HG03432 (cell line): Measurements from ENCODE around the gene PAQR4.

Experiments
- ATAC-seq: cut with Tn5 transposase; IDR thresholded peaks from one replicate; pipeline ENCODE4 v1.9.1; 2021; ENCODE audit warnings: mild to moderate bottlenecking, moderate library complexity; ENCODE audit not compliant: unreplicated experiment

Gene PAQR4

GRCh38 chr16:2964475-2965336, 4.4 kb upstream of the PAQR4 start:
- ATAC-seq = no peak

- ATAC-seq = no peak
These were observed 2.9 kb upstream of the PAQR4 start for GRCh38 chr16:2966043-2966807.

GRCh38 chr16:2966808-2967191, 2.3 kb upstream of the PAQR4 start:
- no peak for ATAC-seq

- ATAC-seq = no peak
These were observed 1.9 kb upstream of the PAQR4 start for GRCh38 chr16:2967211-2967631.

- no peak for ATAC-seq
These were observed 1.4 kb upstream of the PAQR4 start for GRCh38 chr16:2967721-2968161.

DNA sequence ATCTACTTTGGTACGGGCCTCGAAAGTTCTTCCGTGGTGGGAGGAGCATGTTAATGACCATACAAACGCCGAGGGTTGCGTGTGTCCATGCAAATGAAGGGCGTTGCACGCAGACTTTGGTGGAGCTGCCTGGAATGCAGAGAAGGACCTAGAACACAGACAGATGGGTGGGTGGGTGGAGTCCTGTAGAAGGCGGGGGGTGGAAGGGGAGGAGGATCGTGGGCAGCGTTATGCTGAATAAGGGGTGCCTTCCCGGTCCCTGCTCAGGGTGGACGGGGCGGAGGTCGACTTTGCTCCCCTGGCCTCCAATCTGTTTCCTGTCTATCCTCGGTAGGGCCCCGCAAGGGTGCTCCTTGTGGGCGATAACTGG, 795 bp upstream of the PAQR4 start:
- no peak for ATAC-seq

DNA sequence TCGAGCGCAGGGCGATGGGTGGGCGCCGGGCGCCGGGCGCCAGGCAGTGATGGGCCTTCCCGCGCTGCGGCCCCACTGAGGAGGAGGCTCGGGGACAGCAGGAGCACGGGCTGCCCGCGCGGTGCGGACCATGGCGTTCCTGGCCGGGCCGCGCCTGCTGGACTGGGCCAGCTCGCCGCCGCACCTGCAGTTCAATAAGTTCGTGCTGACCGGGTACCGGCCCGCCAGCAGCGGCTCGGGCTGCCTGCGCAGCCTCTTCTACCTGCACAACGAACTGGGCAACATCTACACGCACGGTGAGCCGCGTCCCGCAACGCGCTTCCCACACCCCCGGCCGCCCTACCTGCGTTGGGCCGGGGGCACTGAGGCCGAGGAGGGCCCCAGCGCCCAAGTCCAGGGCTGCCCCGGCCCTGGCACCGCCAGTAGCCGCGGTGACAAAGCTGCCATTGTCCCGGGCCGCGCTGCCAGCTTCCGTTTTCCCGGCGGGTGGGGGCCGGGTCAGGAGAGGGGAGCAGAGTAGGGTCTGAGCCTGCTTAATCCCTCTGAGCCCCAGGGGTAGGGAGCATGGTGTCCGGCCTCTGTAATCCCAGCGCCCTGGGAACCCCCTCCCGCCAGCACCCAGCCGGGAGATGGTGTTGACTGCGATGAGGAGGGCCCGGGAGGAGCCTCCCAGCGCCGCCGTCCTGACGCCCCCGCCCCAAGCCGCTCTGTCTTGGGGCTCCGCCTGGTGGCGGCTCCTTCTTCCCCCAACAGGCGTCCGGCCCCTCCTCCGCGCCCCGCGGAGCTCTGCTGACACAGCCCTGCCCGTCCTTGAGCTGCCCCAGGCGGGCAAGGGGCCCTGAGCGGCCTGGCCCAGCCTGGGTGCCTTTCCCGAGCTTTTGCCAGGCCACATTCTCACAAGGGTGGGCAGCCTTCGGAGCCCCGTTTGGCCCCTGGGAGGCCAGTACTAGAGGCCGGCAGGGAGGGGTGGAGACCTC, 685 bp downstream of the PAQR4 start:
- peak; percentile 40 for ATAC-seq

DNA sequence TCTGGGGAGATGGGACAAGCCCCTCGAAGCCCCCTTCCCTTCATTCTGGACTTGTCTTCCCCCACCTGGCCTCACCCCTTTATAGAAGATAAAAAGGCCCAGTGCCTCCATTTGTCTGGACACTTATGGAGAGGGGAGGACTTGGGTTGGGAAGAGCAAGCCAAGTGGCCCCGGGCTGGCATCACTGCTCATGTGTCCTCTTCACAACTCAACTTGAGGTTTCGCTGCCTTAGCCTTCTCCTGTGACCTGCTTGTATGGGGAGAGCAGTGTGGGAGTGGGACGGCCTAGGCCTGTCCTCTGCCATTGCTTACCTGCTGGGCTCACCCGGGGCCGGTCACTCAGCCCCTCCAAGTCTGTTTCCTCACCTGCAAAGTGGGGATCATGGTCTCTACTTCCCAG, 1.4 kb downstream of the PAQR4 start:
- ATAC-seq = no peak

DNA sequence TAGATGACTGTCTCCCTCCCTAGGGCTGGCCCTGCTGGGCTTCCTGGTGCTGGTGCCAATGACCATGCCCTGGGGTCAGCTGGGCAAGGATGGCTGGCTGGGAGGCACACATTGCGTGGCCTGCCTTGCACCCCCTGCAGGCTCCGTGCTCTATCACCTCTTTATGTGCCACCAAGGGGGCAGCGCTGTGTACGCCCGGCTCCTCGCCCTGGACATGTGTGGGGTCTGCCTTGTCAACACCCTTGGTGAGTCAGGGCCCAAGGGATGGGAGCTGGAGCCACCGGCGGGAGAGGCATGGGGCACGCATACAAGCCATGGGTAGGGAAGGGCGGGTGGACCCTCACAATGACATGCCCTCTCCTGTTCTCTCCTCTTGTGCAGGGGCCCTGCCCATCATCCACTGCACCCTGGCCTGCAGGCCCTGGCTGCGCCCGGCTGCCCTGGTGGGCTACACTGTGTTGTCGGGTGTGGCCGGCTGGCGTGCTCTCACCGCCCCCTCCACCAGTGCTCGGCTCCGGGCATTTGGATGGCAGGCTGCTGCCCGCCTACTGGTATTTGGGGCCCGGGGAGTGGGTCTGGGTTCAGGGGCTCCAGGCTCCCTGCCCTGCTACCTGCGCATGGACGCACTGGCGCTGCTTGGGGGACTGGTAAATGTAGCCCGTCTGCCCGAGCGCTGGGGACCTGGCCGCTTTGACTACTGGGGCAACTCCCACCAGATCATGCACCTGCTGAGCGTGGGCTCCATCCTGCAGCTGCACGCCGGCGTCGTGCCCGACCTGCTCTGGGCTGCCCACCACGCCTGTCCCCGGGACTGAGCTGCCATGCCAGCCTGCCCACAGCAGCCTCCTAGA, 2.2 kb downstream of the PAQR4 start:
- no peak for ATAC-seq

DNA sequence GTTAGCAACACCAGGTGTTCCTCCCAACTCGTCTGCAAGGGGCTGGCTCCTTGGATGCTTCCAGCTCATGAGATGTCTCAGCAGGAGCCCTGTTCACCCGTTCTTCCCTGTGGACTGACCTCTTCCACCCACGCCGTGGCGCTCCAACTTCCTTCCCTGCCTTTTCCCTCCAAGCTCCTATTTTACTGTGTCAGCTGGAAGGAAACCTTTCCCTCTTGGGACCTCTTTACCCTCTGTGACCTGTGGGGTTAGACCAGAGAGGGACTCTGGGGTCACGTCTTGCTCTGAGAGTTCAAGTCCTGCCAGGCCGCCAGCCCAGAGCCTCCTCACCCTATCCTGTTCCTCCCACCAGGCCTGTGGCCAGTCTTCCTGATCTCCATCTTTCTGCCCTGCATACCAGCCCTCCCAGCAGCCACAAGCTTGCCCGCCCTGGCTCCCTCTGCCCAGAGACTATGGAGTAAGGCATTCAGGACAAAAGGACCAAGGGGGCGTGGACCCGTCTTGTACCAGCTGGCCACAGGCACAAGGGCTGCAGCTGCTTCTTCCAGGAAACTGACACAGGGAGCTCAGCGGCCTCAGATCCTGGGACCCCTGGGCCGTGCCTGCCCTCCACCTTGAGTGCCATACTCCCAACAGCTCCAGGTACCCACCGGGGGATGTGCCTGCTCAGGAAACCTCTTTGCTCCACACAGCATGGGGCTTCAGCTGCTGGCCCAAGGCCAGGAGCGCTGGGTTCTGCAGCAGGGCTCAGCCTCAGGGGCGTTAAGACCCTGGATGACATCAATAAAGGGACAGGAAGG, 3.0 kb downstream of the PAQR4 start:
- no peak for ATAC-seq

- ATAC-seq = no peak
These were observed 3.9 kb downstream of the PAQR4 start for GRCh38 chr16:2973093-2973492.

- no peak for ATAC-seq
These were observed 4.6 kb downstream of the PAQR4 start for GRCh38 chr16:2973605-2974318.

GRCh38 chr16:2974319-2975056, 5.3 kb downstream of the PAQR4 start:
- ATAC-seq = no peak

GRCh38 chr16:2975161-2975795, 6.1 kb downstream of the PAQR4 start:
- no peak for ATAC-seq

GRCh38 chr16:2976201-2976600, 7.1 kb downstream of the PAQR4 start:
- ATAC-seq = no peak

DNA sequence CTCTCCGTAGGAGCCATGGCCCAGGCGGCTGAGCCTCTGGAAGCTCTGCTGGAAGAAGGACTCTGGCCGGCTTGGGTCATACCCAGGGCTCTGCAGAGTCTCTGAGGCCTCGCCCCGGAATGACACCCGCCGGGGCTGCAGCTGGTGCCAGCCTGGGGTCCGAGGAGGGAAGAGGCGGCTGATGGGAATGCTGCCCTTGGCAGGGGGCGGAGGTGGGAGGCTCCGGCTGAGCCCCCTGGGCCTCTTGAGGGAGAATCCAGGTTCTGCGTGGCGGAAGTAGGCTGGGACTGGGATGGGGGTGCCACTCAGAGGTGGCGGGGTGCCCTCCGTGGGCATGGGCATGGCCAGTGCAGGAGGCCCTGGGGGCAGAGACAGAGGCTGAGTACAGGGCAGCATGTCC, 7.5 kb downstream of the PAQR4 start:
- ATAC-seq = no peak

DNA sequence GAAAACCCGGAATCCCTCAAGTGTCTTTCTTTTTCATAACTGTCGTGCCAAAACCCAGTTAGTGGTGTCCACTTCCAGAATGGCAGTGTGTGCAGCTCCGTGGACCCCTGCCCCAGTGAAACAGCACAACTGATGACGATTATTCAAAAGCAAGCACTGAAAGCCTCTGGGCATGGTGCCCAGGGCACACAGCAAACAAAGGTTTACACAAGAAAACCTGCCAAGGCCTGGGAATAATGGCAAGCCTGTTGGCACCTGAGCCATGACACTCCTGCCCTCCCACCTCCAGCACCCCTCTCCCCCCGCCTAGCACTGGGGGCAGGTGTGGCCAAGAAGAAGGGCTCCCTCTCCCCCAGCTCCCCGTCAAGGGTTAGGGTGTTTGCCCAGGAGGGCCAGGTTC, 8.3 kb downstream of the PAQR4 start:
- no peak for ATAC-seq
